Measurements from ENCODE around the gene MTO1. TPM values are rescaled to one million over a fixed set of nuclear protein-coding genes. Genes with fewer than 3 reads are reported as not detected.

Gene MTO1, protein sequence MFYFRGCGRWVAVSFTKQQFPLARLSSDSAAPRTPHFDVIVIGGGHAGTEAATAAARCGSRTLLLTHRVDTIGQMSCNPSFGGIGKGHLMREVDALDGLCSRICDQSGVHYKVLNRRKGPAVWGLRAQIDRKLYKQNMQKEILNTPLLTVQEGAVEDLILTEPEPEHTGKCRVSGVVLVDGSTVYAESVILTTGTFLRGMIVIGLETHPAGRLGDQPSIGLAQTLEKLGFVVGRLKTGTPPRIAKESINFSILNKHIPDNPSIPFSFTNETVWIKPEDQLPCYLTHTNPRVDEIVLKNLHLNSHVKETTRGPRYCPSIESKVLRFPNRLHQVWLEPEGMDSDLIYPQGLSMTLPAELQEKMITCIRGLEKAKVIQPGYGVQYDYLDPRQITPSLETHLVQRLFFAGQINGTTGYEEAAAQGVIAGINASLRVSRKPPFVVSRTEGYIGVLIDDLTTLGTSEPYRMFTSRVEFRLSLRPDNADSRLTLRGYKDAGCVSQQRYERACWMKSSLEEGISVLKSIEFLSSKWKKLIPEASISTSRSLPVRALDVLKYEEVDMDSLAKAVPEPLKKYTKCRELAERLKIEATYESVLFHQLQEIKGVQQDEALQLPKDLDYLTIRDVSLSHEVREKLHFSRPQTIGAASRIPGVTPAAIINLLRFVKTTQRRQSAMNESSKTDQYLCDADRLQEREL
- 28.8 and 30.0 TPM in 2 replicates for total RNA-seq

DNA sequence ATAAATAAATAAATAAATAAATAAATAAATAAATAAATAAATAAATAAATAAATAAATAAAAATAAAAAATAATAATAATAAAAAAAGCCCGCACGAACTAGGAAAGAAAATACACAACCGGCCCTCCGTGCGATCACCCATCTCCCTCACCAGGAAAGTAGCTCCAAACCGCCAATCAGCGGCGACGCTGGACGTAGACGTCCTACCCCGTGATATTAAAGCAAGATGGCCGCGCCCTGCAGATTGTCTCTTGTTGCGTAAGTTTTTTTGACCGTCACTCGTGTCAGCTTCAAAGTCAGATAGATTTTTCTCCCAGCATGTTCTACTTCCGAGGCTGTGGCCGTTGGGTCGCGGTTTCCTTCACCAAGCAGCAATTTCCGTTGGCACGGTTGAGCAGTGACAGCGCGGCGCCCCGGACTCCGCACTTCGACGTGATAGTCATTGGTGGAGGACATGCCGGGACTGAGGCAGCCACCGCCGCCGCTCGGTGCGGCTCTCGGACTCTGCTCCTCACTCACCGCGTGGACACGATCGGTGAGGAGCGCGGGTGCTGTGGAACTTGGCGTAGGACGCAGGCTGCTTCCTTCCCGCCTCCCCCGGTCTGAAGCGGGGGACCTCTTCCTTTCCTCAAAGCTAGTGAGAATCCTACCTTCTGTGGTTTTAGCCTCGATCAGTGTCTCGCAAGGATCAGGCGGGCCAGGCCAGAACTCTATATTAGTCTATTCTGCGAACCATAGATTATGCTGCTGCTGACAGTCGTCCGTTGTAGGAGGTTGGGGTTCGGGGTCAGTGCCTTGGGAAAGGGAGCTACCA lies at the start of gene MTO1:
Gene MTO1, plus strand, starts transcription at position 201 of the 814 bp plus-strand sequence. Its CDS starts 118 bp downstream, at position 319.

DNA sequence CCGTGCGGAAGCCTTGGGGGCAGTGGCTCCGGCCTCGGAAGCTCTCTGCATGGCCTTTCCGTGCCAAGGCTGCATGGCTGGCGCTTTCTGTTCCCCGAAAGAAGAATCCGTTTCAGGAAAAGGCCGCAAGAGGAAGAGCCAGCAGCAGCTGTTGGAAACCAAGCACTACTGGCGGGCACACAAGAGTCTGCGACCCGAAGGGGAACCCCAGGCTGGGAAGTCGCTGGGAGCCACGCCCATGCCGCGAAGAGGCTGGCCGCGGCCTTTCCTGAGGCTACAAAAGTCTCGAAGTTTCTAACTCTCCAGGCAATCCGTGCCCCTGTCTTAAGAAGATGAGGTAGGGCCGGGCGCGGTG lies 9.5 kb upstream of the MTO1 start, which contains the start of gene CGAS:
Gene CGAS, minus strand, starts transcription at position 191 of the 355 bp plus-strand sequence. Its CDS starts 116 bp downstream, at position 75.

DNA sequence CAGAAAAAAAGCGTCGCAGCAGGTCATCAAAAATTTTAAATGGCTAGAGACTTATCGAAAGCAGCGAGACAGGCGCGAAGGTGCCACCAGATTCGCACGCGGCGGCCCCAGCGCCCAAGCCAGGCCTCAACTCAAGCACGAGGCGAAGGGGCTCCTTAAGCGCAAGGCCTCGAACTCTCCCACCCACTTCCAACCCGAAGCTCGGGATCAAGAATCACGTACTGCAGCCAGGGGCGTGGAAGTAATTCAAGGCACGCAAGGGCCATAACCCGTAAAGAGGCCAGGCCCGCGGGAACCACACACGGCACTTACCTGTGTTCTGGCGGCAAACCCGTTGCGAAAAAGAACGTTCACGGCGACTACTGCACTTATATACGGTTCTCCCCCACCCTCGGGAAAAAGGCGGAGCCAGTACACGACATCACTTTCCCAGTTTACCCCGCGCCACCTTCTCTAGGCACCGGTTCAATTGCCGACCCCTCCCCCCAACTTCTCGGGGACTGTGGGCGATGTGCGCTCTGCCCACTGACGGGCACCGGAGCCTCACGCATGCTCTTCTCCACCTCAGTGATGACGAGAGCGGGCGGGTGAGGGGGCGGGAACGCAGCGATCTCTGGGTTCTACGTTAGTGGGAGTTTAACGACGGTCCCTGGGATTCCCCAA lies 59.3 kb downstream of the MTO1 start, which contains the start of gene EEF1A1:
Gene EEF1A1, minus strand, starts transcription at position 345 of the 663 bp plus-strand sequence. CDS start 1,006 bp downstream, outside the sequence.

Other genes with a start within 250 kb of the MTO1 start
- gene KHDC1L, start 236.2 kb upstream of the MTO1 start, total RNA-seq = not detected in 2 replicates
- 2.6 and 4.4 TPM in 2 replicates for gene KHDC1, start 198.5 kb upstream of the MTO1 start, total RNA-seq
- gene DPPA5, start 107.5 kb upstream of the MTO1 start, total RNA-seq = not detected in 2 replicates
- 0.09 TPM in 1 of 2 replicates, not detected in the other for gene KHDC3L, start 99.1 kb upstream of the MTO1 start, total RNA-seq
- not detected in 2 replicates for gene OOEP, start 91.8 kb upstream of the MTO1 start, total RNA-seq
- 0.55 TPM in 1 of 2 replicates, not detected in the other for gene DDX43, start 66.9 kb upstream of the MTO1 start, total RNA-seq
- 3.4 and 4.3 TPM in 2 replicates for gene CGAS, start 9.4 kb upstream of the MTO1 start, total RNA-seq
- 29,363 and 32,567 TPM in 2 replicates for gene EEF1A1, start 59.3 kb downstream of the MTO1 start, total RNA-seq
- 34.3 and 48.1 TPM in 2 replicates for gene SLC17A5, start 192.3 kb downstream of the MTO1 start, total RNA-seq
- 18.6 and 19.4 TPM in 2 replicates for gene CD109, start 234.5 kb downstream of the MTO1 start, total RNA-seq

Data from smooth muscle cell of bladder (primary cell).